ENCODE data around the gene EMC1.
A peak's percentile ranks its signal among the peaks of the same experiment; 100 is the strongest.
"Not testable (repeated sequence)": the region's sequence is repeated elsewhere in the genome, so short reads cannot be mapped to it uniquely, and the experiment has no call there.

Gene EMC1

DNA sequence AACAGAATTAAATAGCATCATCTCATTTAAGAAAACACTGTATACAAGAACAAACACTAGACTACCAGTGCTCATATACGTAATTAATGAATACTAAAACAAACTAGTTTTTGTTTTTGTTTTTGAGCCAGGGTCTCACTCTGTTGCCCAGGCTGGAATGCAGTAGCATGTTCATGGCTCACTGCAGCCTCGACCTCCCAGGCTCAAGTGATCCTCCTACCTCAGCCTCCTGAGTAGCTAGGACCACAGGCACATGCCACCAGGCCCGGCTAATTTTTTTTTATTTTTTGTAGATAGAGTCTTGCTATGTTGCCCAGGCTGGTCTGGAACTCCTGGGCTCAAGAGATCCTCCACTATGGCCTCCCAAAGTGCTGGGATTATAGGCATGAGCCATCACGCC lies 34.7 kb downstream of the EMC1 start:
- not testable (repeated sequence) for DNase-seq (ENCODE audit: low spot score)

- no peak for DNase-seq (ENCODE audit: low spot score)
These were observed 37.7 kb downstream of the EMC1 start for GRCh38 chr1:19213580-19213979.

DNA sequence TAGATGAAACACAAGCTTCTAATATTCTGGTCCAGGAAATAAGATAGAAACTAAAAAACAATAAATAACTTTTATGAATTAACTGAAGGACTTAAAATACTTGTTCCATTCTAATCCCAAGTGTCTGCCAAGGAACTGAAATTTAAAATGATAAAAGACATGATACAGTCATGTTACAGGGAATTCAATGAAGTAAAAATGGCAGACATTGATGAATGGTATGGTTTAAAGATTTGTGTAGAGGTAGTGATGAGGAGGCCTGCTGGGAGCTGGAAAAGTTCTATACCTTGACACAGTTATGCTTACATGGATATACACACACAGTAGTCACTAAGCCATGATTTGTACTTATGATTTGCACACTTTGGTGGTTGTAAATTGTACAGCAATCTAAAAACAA lies 39.2 kb downstream of the EMC1 start:
- no peak for DNase-seq (ENCODE audit: low spot score)

DNA sequence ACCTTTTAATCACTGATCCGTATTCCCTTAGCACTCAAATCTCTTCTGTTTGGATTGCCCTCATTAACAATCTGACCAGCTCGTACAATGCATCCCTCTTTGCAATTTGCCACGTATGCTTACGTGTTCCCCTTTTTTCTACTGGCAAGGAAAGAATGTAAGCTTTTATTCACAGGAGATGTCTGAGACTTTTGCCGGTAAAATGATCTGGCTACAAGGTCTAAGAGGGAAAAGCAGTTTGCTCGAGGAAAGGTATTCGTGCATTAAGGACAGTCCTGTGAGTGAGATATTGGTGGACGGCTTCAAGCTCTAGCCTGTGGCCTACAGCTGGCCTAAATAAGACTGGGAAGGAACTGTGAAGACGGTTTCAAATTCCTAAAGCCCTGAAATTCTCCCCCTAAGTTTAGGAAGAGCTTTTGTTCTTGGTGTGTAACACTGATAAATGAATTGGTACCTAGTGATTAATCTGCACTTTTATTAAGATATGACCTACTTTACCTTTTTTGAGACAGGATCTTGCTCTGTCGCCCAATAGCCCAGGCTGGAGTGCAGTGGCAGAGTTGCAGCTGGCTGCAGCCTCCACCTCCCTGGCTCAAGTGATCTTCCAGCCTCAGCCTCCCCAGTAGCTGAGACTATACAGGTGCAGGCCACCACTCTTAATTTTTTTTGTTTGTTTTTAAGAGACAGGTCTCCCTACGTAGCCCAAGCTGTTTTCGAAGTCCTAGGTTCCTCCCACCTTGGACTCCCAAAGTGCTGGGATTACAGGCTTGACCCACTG lies 40.4 kb downstream of the EMC1 start:
- DNase-seq (ENCODE audit: low spot score) = no peak

DNA sequence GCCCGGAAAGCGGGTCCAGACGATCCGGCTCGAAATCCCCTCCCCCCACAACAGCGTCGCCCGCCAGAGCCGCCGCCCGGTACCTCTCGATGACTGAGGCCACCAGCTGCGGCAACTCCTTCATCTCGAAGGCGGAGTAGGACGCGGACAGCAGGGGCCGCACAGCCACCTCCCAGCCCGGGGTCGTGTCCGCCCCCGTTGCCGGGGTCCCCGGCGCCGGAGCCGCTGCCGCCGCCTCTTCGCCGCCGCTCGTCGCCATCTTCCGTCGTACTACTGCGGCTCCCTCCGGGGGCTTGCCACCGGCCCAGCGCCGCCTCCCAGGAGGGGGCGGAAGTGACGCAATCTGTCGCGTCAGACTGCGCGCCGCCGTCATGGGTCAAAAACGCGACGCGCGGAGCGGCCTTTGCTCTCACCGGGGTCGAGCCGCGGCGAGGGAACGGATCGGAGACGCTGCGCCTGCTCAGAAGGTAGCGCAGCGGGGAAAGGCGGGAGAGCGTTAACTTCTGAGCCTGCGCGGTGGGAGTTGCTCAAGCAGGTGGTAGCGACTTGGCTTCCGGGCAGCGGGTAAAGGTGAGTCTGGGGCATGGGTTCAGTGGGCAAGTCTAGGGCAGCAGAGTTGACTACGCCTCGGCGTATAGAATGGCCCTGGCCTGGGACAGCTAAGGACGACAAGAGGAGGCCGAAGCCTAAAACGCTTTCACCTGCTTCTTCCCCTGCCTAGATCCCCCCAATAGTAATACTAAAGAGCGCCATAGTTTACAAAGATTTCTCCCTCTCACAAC lies 41.1 kb downstream of the EMC1 start, which contains the start of gene UBR4:
UBR4 (minus strand) TSS at position 277 of the 782 bp plus-strand sequence; CDS start at position 259, 18 bp downstream.
- DNase-seq (ENCODE audit: low spot score) = peak; percentile 77

DNA sequence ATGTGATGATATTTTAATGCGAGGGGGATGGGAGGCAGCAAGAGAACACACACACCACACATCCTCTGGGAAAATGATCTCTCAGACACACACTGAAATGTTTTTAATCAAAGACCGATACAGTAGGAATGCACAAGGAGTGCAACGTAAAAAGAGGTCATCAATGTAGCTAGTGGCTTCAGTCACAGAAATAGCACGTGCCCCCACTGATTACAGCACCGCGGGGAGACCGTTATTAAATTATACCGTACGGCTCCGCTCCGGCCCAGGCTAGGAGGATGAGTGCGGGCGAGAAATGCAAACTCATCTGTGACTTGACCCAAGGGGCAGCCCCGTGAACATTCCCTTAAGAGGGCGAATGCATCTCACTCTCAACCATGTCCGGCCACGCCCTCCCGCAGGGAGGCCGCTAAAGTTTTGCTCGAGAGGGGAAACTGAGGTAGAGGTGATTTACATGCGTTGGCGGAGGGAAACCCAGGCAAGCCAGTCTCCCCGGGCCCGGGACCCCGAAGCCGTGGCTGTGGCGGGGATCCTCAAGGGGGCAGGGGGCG lies 41.8 kb downstream of the EMC1 start:
- DNase-seq (ENCODE audit: low spot score) = no peak

DNA sequence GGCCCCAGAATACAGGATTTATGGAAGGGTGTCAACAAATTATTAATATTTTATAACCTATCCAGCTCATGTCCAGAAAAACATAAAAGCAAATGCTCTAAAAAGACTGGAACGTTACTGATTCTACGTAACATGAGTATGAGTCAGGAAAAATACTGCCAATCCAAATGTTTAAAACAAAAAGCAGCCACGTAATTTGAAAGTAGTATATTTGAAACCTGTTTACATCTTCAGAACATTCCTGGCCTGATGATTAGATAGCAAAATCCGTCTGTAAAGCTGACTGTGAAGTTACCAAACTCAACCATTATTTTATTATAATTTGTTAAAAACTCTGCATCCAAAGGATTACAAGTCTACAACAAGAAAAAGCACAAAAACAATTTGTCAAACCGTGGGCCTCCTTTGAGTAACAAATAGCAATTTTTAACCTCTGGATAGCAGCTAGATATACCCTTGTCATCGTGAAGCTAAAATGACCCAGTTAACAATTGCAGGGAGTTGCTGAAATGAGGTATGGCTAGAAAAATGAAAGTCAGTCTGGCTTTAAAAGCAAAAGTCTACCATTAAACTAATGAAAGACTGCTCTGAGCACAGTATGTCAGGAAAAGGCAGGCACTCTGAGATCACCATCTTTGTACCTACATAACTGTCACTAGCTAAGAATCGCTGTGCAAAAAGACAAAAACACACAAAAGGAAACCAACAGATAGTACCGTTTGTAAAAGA lies 42.5 kb downstream of the EMC1 start:
- no peak for DNase-seq (ENCODE audit: low spot score)

GRCh38 chr1:19206947-19207346 lies 44.4 kb downstream of the EMC1 start:
- no peak for DNase-seq (ENCODE audit: low spot score)

DNA sequence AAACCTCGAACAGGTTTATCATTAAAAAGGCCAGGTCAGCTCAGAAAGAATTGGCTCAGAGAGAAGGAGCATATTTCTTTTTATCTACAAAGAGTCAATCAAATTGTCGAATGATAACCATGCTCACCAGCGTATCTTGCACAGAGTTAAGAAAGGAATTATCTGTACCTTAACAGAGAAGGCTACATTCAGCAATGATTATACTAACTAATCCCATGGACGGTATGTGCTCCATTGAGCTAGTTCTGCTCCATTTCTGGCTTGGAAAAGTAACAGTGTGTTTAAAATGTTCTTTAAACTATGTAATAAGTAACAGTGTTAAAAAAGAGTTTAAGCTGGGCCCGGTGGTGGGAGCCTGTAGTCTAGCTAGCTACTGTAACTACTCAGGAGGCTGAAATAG lies 45.5 kb downstream of the EMC1 start:
- no peak for DNase-seq (ENCODE audit: low spot score)

DNA sequence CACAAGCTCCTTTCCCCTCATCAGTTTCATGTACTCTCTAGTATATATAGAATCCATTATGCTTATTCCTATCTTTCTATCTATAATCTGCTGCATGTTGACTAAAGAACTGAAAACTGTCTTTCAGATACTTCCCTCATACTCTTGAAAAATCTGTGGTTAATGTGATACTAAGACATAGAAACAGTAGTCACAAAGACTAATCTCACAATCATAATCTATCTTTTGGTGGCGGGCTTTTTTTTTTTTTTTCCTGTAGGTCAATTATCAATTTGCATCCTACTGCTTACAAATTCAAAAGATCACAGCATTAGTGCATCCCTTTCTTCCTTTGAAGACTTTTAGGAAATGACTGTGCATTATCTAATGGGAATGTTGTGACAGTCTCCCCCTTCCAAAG lies 45.9 kb downstream of the EMC1 start:
- DNase-seq (ENCODE audit: low spot score) = no peak

DNA sequence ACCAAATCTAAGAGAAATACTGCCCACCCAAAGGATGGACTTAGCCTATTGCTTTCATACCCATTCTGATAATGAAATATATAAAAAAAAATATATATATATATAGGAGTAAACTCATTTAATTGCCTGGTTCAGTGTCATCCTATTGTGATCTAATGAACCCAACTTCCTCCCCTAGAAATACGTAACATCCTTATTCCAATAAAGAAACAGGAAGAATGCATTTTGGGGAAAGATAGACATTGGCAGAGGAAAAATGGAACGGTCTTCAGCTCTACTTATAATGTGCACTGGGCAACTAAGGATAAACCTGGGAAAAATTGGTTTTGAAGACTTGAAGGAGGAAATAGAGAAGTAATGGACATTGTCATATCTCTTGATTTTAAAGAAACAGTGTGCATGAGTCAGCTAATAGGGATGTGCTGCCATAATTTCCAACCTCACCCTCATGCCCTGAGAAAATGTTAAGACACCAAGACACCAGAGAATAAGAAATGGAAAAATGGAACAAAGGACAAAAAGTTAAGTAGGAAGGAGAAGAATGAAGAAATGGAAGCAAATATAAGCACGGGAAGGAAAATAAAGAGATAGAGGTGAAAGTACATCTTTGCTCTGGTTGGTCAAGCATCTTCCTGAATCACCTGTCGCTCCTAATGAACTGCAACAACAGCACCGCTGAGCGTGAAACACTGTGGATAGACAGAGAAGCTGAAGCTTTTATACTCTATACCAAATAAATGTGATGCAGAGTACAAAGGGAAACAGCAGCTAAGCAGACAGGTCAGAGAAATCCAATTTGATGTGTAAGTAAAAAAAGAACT lies 46.7 kb downstream of the EMC1 start:
- no peak for DNase-seq (ENCODE audit: low spot score)

GRCh38 chr1:19203440-19203839 lies 47.9 kb downstream of the EMC1 start:
- DNase-seq (ENCODE audit: low spot score) = no peak

DNA sequence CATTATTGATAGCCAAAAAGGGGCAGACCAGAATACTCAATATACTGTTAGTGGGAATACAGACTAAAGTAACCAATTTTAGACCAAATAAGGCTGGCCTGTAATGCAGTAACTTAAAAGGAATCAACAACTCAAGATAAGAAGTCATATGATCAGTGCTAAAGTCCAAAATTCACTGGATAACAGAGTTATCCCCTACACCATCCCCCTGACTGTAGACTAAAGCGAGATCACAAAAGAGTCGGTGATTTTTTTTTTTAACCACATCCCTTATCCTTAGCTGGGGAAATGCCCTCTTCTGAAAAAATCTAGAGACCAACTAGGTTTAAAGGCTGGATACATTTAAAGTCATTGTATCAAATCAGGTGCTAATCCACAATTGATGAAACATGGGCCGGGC lies 48.9 kb downstream of the EMC1 start:
- DNase-seq (ENCODE audit: low spot score) = no peak

DNA sequence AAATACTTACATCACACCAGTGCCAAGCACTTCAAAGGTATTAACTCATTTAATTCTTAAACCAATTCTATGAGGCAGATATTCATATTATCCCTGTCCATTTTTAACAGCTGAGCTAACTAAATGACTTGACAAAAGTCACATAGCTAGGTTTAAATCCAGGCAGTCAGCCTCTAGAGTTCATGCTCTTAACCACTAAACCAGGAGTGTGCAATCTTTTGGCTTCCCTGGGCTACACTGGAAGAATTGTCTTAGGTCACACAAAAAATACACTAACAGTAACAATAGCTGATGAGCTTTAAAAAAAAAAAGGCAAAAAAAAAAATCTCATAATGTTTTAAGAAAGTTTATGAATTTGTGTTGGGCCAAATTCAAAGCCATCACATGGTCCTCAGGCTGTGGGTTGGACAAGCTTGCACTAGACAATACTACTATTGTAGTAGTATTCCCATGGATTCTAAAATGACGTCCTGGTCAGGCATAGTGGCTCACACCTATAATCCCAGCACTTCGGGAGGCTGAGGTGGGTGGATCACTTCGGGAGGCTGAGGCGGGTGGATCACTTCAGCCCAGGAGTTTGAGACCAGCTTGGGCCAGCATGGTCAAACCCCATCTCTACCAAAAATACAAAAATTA lies 51.2 kb downstream of the EMC1 start:
- peak; percentile 51 for DNase-seq (ENCODE audit: low spot score)

- DNase-seq (ENCODE audit: low spot score) = no peak
These were observed 51.9 kb downstream of the EMC1 start for GRCh38 chr1:19199329-19199968.

DNA sequence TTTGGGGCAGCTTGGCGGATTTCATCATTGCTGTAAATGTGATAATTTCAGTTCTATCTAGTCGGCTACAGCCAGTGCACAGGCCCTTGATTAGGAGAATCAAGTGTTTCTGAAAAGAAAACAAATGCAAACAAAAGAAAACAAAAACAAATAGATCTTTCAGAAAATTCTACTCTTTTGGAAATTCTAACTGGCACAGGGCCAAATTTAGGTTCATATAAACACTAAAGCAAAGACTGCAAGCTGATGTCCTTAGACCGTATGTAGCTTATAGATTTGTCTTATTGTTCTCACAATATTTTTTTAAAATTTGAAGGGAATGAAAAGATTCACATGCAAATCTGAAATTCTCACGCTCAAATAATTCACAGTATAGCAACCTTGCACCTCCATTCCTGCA lies 52.5 kb downstream of the EMC1 start:
- DNase-seq (ENCODE audit: low spot score) = no peak

DNA sequence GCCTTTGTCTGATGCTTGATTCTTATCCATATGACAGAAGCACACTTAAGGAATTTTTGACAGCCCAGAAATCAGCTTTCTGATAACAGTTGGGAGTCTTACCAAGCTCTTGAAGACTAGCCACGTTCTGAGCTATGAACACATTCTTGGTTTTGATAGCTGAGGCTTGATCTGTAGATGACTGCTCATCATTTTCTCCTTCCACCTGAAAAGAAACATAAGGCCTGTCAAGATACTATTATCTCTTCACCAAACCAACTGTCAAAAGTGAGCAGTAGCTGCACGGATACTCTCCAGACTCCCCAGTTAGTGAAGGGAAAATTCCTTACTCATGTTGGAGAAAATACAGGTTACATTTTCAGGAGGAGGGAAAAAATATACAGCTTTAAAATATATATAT lies 53.5 kb downstream of the EMC1 start:
- DNase-seq (ENCODE audit: low spot score) = no peak

- DNase-seq (ENCODE audit: low spot score) = no peak
These were observed 55.0 kb downstream of the EMC1 start for GRCh38 chr1:19196331-19196730.

DNA sequence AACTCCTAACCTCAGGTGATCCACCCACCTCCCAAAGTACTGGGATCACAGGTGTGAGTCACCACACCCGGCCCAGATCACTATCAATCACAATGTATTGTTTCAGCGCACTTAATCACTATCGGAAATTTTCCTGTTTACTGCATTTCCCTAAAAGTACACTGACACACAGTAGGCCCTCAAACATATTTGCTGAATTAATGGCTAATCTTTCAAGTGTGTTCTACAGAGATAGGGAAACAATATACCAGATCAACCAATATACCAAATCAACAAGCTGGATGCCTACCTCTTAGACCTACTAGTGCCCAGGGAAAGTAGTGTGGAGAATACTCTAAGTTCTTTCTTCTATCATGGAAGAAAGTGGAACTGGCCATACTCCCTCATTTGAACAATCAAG lies 58.3 kb downstream of the EMC1 start:
- no peak for DNase-seq (ENCODE audit: low spot score)

- no peak for DNase-seq (ENCODE audit: low spot score)
These were observed 59.5 kb downstream of the EMC1 start for GRCh38 chr1:19191811-19192210.

DNA sequence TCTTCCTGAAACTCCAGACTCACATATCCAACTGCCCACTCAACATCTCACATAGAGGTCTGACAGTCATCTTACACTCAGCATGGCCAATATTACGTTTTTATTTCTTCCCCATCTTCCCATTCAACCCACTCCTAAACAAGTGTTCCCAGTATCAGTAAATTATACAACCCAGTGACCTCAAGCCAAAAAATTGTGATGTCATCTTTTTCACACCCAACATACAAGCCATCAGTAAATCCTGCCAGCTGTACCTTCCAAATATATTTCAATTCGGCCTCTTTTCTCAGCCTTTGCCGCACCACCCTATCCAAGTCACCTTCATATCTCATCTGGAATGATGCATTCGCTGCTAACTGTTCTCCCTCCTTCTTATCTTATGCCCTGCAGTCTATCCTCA lies 60.9 kb downstream of the EMC1 start:
- DNase-seq (ENCODE audit: low spot score) = no peak

Measured in COLO829 (cell line).